Spleen (tissue), 11 donors: ENCODE data around the gene PTH1R. TPM values are rescaled to one million over a fixed set of nuclear protein-coding genes. Genes with fewer than 3 reads are reported as not detected.

Experiments used
- DNase-seq: peaks from one replicate; pipeline ENCODE4 v3.0.0-alpha.2; 2020
- H3K27ac ChIP-seq, 8 donors: fragments of 200-600 bp; sonication (generic) in 7 of 8; 1 replicate in 4 of 8; 2 replicates in 4 of 8; pipeline versions ENCODE4 v1.5.0 to v1.8.0; 2016 to 2021; ENCODE audit warnings: inconsistent platforms in 4 of 8, mild to moderate bottlenecking in 4 of 8, moderate library complexity in 1 of 8
- H3K27me3 ChIP-seq, 7 donors: fragments of 200-600 bp; sonication (generic) in 6 of 7; replicated peaks in 1 of 7; 1 replicate in 4 of 7; 2 replicates in 3 of 7; pipeline versions ENCODE4 v1.5.0 to v1.8.0; 2016 to 2021; ENCODE audit warnings: inconsistent platforms in 3 of 7, mild to moderate bottlenecking in 1 of 7
- H3K36me3 ChIP-seq, 6 donors: fragments of 200-600 bp; sonication (generic) in 5 of 6; 1 replicate in 4 of 6; 2 replicates in 2 of 6; pipeline versions ENCODE4 v1.5.0 to v1.8.0; 2016 to 2021; ENCODE audit warnings: inconsistent platforms in 2 of 6
- H3K4me1 ChIP-seq, 6 donors: fragments of 200-600 bp; sonication (generic) in 5 of 6; 1 replicate in 3 of 6; 2 replicates in 3 of 6; pipeline versions ENCODE4 v1.5.0 to v1.8.0; 2016 to 2021; ENCODE audit warnings: inconsistent platforms in 3 of 6
- H3K4me3 ChIP-seq, 8 donors: fragments of 200-600 bp; sonication (generic) in 7 of 8; 1 replicate in 4 of 8; 2 replicates in 4 of 8; pipeline versions ENCODE4 v1.5.0 to v1.8.0; 2016 to 2021; ENCODE audit warnings: inconsistent platforms in 4 of 8, mild to moderate bottlenecking in 4 of 8, moderate library complexity in 2 of 8
- H3K9me3 ChIP-seq, 8 donors: fragments of 200-600 bp; sonication (generic) in 7 of 8; 1 replicate in 4 of 8; 2 replicates in 4 of 8; pipeline versions ENCODE4 v1.5.0 to v1.8.0; 2016 to 2021; ENCODE audit warnings: inconsistent platforms in 4 of 8
- POLR2A ChIP-seq, 3 donors: fragments of 450-650 bp; IDR thresholded peaks; one replicate each; pipeline ENCODE4 v1.5.1; 2017; ENCODE audit warnings: antibody characterized with exemption in 3 of 3, mild to moderate bottlenecking in 1 of 3
- POLR2AphosphoS5 ChIP-seq, 3 donors: sonication (generic); formaldehyde crosslinking; IDR thresholded peaks; one replicate each; pipeline ENCODE4 v1.5.1; 2017; ENCODE audit warnings: antibody characterized with exemption in 3 of 3
- WGBS, 5 donors: extraction: QIAGEN DNeasy Blood & Tissue Kit in 3 of 5; methylation state at CpG; one replicate each; pipeline versions ENCODE4 v1.1.5 to v1.1.7; 2013 to 2018; 5-methylcytosine and 5-hydroxymethylcytosine counted together
- intact Hi-C: fragments of 100-400 bp; cut with DNase I; formaldehyde crosslinking; loops from one replicate; pipeline ENCODE4 v1.15.0; 2023; ENCODE audit warnings: low total_unique reads
- polyA plus RNA-seq, 3 donors: library from polyadenylated mRNA; stranded (reverse); fragments of 200-250 nt; gene quantifications; one replicate each; pipeline ENCODE4 v1.2.1, GENCODE V29; 2013
- total RNA-seq, 7 donors: library from RNA; depleted of rRNA in 3 of 7; stranded (reverse); fragments of >200 nt in 3 of 7; fragmentation: NEBNext Ultra II Directional in 4 of 7; extraction: Animal tissue kit (Norgen Biotek cat#: 25700) in 4 of 7; gene quantifications; one replicate each; pipeline versions ENCODE4 v1.1.0 to v1.2.1, GENCODE V29; 2016 to 2021
- TF ChIP-seq, protein P1 (sequence below), 11 experiments: fragments of 200-600 bp in 7 of 11; fragments of 450-650 bp in 4 of 11; sonication (generic) in 4 of 11; IDR thresholded peaks in 8 of 11; conservative IDR thresholded peaks in 3 of 11; 1 replicate in 7 of 11; 2 replicates in 4 of 11; pipeline versions ENCODE4 v1.4.0 to v1.8.0; 2016 to 2021; ENCODE audit warnings: antibody characterized with exemption in 11 of 11, inconsistent platforms in 4 of 11, mild to moderate bottlenecking in 1 of 11
- donor health status: healthy with polysubstance abuse.
- donor health status: DM: no; HTN: no; CAD: no; lungs with moderate emphysema.
- donor health status: DM: no; HTN: no; CAD: no.
- donor health status: Bipolar disorder and iron deficiency.
- donor health status: healthy.
- donor health status: DM: no; HTN: no; CAD: no.
- donor health status: DM: yes; HTN: yes; CAD: no.

The PTH1R gene
- total and polyA plus RNA-seq, 10 donors, result 5.1 to 190 (median 34.1) TPM

DNA sequence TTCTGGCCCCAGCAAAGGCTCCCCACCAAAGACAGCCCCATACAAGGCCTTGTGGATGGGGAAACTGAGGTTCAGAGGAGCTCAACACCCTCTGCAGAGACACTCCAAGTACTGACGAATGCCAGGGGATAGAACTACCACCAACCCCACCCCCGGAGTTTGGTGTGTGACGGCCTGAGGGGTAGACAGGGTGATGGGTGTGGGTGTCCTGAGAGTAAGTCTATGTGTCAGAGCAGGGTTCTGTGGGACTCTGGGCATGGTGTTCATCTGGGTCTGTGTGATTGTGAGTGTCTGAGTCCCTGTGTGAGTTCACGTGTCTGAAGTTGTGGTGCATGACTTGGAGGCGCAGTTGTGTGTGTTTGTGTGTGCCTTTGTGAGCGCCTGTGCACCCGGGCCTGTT, 7.4 kb downstream of the PTH1R start:
- TF ChIP-seq POLR2A (IDR thresholded peaks at IDR 0.05) (no peak), POLR2AphosphoS5 (IDR thresholded peaks at IDR 0.05) (no peak)
- TF ChIP-seq, protein P1, sequence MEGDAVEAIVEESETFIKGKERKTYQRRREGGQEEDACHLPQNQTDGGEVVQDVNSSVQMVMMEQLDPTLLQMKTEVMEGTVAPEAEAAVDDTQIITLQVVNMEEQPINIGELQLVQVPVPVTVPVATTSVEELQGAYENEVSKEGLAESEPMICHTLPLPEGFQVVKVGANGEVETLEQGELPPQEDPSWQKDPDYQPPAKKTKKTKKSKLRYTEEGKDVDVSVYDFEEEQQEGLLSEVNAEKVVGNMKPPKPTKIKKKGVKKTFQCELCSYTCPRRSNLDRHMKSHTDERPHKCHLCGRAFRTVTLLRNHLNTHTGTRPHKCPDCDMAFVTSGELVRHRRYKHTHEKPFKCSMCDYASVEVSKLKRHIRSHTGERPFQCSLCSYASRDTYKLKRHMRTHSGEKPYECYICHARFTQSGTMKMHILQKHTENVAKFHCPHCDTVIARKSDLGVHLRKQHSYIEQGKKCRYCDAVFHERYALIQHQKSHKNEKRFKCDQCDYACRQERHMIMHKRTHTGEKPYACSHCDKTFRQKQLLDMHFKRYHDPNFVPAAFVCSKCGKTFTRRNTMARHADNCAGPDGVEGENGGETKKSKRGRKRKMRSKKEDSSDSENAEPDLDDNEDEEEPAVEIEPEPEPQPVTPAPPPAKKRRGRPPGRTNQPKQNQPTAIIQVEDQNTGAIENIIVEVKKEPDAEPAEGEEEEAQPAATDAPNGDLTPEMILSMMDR (IDR thresholded peaks at IDR 0.05 in 8 of 11, conservative IDR thresholded peaks at IDR 0.05 in 3 of 11), result no peak
- H3K27me3 ChIP-seq, result peaks cover 0 to 80% (median 43%) of the 10 kb centered on the region in 7 donors
- H3K4me1 ChIP-seq, result peaks cover 8 to 66% (median 39%) of the 10 kb centered on the region in 6 donors
- intact Hi-C loops, result no loop called here
- WGBS, 5 donors, result 81 to 94% (median 85%) methylated on average over 6 to 7 of the region's 7 CpGs
- no peaks in the 10 kb centered on the region for H3K9me3 ChIP-seq
- peak overlapping the region in 5 of 8 donors; percentile 16 to 78 (median 54) for H3K4me3 ChIP-seq
- H3K36me3 ChIP-seq, result no peaks in the 10 kb centered on the region
- DNase-seq, result no peak
- no peak overlapping the region for H3K27ac ChIP-seq

DNA sequence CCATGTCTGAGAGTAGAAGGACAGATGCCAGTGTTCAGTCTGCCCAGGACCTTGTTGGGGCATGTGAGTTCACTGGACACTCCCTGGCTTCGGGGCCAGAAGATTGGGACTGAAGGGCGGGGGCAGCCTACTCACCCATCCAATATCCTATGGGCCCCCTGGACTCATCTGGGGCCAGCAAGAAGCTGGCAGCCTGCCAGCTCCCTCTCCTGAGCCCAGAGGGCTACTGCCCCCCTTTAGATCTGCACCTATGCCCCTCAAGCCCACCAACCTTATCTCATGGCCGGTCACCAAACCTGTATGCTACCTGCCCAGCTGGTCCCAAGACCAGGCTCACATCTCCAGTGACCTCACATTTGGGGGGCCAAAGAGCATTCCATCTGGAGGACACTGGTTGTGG, 8.1 kb downstream of the PTH1R start:
- Histone ChIP-seq H3K9me3 (no peaks in the 10 kb centered on the region), H3K4me1 (peaks cover 8 to 66% (median 36%) of the 10 kb centered on the region in 6 donors), H3K36me3 (no peaks in the 10 kb centered on the region), H3K27ac (no peak overlapping the region), H3K27me3 (peaks cover 0 to 80% (median 42%) of the 10 kb centered on the region in 7 donors), H3K4me3 (peak overlapping the region in 1 of 8 donors; percentile 54)
- WGBS, 5 donors, result 92 to 100% (median 96%) methylated on average over 2 to 3 of the region's 3 CpGs
- DNase-seq, result no peak
- TF ChIP-seq, protein P1 (IDR thresholded peaks at IDR 0.05 in 8 of 11, conservative IDR thresholded peaks at IDR 0.05 in 3 of 11), result no peak
- TF ChIP-seq POLR2A (IDR thresholded peaks at IDR 0.05) (no peak), POLR2AphosphoS5 (IDR thresholded peaks at IDR 0.05) (no peak)
- intact Hi-C loops, result no loop called here

- Histone ChIP-seq H3K36me3 (no peaks in the 10 kb centered on the region), H3K4me3 (no peak overlapping the region), H3K9me3 (no peaks in the 10 kb centered on the region), H3K4me1 (peaks cover 6 to 66% (median 29%) of the 10 kb centered on the region in 6 donors), H3K27me3 (peaks cover 0 to 80% (median 20%) of the 10 kb centered on the region in 7 donors), H3K27ac (peak overlapping the region in 1 of 8 donors; percentile 8)
- intact Hi-C loops, result no loop called here
- no peak for TF ChIP-seq POLR2AphosphoS5 (IDR thresholded peaks at IDR 0.05)
- TF ChIP-seq POLR2A (IDR thresholded peaks at IDR 0.05), result no peak
- TF ChIP-seq, protein P1 (IDR thresholded peaks at IDR 0.05 in 8 of 11, conservative IDR thresholded peaks at IDR 0.05 in 3 of 11), result no peak
- no peak for DNase-seq
- 66 to 83% (median 79%) methylated on average over 6 to 7 of the region's 7 CpGs for WGBS, 5 donors
These were observed 10.5 kb downstream of the PTH1R start for GRCh38 chr3:46887980-46888494.

GRCh38 chr3:46888705-46889104, 11.2 kb downstream of the PTH1R start:
- Histone ChIP-seq H3K27ac (peak overlapping the region in 4 of 8 donors; percentile 8 to 33 (median 18)), H3K36me3 (no peaks in the 10 kb centered on the region), H3K4me1 (peaks cover 6 to 66% (median 28%) of the 10 kb centered on the region in 6 donors), H3K27me3 (peaks cover 0 to 80% (median 15%) of the 10 kb centered on the region in 7 donors), H3K4me3 (no peak overlapping the region), H3K9me3 (no peaks in the 10 kb centered on the region)
- TF ChIP-seq POLR2AphosphoS5 (IDR thresholded peaks at IDR 0.05), result peak in 2 of 3 donors; percentile 52 to 55
- TF ChIP-seq, protein P1 (IDR thresholded peaks at IDR 0.05 in 8 of 11, conservative IDR thresholded peaks at IDR 0.05 in 3 of 11), result no peak
- DNase-seq, result no peak
- intact Hi-C loops, result no loop called here
- 72 to 83% (median 76%) methylated on average over 13 of the region's 13 CpGs for WGBS, 5 donors
